Measurements from ENCODE around the gene FMR1NB.

- no peak for TF ChIP-seq POLR2A (IDR thresholded peaks at IDR 0.05)
- TF ChIP-seq CTCF (IDR thresholded peaks at IDR 0.05), result no peak
- TF ChIP-seq POLR2AphosphoS5 (IDR thresholded peaks at IDR 0.05), result no peak
- no peak for TF ChIP-seq EP300 (IDR thresholded peaks at IDR 0.05)
These were observed 20.4 kb upstream of the FMR1NB start for GRCh38 chrX:147960722-147961121.
